ENCODE results near the gene RETREG3.

RETREG3 gene

DNA sequence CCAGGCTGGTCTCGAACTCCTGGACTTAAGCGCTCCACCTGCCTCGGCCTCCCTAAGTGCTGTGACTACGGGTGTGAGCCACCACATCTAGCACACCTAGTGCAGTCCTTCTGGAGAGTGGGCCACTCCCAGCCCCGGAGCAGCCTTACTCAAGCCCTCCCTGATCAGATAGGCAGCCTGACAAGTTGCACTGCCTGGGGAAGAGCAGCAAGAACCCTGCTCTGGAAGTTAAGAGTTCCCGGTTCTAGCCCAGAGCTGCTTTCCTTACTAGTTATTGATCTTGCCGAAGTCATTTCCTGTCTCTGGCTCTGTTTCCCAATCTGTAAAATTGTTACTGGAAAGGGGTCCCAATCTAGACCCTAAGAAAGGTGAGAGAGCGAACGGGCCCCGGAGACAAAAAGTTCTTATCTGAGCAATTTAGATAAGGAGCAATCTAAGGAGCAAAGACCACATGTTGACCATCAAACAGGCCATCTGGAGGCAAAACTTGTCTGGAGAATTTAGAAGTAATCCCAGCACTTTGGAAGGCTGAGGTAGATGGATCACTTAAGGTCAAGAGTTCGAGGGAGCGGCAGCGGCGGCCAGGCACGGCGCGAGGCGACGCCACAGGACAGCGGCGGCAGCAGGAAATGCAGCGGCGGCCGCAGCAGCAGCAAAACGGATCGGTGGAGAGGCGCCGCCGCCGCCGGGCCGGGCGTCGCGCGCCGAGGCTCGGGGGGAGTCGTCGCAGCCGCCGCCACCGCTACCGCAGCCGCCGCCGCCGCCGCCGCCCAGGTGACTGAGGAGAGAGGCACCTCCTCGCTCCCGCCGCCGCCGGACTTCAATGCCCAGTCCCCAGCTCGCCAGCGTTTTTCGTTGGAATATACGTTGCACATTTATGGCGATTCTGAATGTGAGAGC lies 77.5 kb downstream of the RETREG3 start:
- TF ChIP-seq POLR2A (IDR thresholded peaks at IDR 0.05; ENCODE audit: low read depth, low read length) (no peak), TAF1 (IDR thresholded peaks at IDR 0.05; ENCODE audit: borderline replicate concordance, low read depth, low read length) (no peak), POLR2AphosphoS5 (IDR thresholded peaks at IDR 0.05; ENCODE audit: low read depth, low read length) (no peak)
- FAIRE-seq (peak; percentile 42), DNase-seq (ENCODE audit: insufficient read length) (no peak)

DNA sequence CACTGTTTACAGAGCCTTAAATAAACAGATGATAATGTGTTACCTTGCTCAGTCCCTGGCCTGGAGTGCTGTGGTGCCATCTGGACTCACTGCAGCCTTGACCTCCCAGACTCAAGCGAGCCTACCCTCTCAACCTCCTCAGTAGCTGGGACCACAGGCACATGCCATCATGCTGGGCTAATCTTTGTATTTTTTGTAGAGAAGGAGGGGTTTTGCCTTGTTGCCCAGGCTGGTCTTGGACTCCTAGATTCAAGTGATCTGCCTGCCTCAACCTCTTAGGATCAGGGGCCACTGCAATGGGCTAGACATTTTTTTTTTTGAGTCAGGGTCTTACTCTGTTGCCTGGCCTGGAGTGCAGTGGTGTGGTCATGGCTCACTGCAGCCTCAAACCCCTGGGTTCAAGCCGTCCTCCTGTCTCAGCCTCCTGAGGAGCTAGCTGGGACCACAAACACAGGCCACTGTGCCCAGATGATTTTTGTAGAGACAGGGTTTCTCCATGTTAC lies 78.2 kb downstream of the RETREG3 start:
- FAIRE-seq (no peak), DNase-seq (ENCODE audit: insufficient read length) (no peak)
- TF ChIP-seq POLR2AphosphoS5 (IDR thresholded peaks at IDR 0.05; ENCODE audit: low read depth, low read length) (no peak), TAF1 (IDR thresholded peaks at IDR 0.05; ENCODE audit: borderline replicate concordance, low read depth, low read length) (no peak), POLR2A (IDR thresholded peaks at IDR 0.05; ENCODE audit: low read depth, low read length) (no peak)
